Stimulated activated CD8-positive, alpha-beta memory T cell treated with anti-CD3 and anti-CD28 coated beads, Interleukin-15, amount 100 ng/mL, for 48 hours (primary cell): ENCODE results near the gene TRPM3.

Experiments
- DNase-seq, 2 donors: peaks; one replicate each; pipeline ENCODE4 v3.0.0-alpha.2; 2020; ENCODE audit warnings: low read depth in 2 of 2

TRPM3 gene

DNA sequence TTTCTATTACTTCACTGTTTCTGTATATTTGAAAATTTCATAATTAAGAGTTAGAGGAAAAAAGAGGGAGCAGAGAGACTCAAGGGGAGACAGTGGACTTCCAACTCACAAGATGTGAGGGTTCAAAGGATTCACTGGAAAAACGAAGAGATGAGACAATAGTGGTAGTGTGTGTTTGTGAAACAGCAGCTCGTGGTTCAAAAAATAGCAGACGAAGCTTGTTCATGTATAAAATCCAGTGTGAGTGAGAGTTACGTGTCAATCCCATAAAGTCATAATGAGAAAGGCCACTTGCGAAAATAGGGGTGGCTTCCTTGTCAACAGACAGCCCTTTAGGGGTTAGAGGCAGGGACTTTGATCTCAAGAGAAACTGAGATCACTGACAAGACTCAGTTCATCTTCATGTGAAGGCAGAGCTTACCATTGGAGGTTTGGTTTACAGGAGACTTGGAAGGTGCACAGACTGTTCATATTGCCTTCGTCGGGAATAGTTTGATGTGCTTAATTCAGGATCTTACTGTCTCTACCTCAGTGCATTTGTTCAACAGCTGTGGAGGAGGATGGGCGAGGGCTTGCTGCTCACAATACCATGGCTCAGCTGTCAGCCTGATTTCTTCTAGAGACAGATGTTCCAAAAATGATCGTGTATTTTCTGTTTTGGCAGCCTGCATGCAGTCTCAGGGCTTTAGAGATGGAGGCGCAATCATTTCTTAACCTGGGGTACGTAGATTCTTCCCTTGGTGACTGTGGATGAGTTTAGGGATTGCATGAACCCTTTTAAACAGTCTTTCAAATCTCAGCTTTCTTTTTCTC is 601.3 kb downstream of the TRPM3 start:
- no peak for DNase-seq

DNA sequence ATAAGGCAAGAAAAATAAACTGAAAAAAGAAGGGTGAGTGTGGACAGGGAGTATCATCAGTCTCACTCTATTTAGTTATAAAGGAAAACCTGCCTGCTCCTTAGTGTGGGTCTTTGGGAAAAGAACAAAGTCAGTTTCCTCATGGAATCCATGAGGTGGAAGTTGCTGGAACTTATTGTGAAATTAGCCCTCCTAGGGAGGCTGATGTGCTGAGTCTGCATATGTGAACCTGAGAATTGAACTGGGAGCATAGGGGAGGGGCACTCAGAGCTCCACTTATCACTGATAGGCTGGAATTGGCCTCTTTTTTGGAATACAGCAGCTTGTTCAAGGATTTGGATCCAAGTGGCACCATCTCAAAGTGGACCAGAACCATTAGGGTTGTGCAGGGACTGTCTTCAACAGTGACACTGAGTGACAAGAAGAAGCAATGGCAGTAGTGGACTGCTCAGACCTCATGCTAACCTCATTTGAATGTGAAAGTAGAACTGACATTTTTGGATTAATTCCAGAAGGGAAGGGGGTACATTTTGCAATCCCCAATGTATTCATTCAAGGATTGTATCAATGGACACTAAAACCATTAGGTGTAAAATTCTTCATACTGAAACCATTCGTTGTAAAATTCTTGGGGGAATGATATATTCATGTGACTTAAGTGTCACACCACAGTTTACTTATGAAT is 603.4 kb downstream of the TRPM3 start:
- DNase-seq, result no peak

DNA sequence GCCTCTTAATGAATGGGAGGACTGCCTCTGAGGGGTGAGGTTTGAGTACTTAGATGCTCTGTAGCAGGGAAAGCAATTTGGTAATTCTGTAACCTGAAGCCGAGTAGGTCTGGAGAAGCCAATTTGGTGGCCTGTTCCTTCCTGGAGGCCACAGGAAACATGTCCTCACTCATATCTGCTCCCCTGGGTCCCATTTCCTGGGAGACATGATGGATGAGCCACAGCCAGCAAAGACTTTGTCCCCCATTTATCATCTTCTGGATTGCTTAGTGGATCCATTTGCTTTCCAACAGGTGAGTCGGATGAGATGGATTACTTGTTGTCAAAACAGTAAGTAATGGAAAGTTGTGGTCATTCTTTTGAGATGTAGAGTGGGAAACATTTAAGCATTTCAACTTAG is 607.1 kb downstream of the TRPM3 start:
- DNase-seq, result no peak

DNA sequence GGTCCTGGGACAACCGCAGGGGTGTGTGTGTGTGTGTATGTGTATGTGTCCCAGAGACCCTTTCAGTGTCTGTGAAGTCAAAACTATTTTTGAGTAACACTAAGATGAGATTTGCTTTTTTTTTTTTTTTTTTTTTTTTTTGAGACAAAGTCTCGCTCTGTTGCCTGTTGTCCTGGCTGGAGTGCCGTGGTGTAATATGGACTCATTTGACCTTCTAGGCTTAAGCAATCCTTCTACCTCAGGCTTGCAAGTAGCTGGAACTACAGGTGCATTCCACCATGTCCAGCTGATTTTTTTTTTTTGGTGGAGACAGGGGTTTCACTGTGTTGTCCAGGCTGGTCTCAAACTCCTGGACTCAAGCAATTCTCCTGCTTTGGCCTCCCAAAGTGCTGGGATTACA is 609.6 kb downstream of the TRPM3 start:
- DNase-seq, result no peak

DNA sequence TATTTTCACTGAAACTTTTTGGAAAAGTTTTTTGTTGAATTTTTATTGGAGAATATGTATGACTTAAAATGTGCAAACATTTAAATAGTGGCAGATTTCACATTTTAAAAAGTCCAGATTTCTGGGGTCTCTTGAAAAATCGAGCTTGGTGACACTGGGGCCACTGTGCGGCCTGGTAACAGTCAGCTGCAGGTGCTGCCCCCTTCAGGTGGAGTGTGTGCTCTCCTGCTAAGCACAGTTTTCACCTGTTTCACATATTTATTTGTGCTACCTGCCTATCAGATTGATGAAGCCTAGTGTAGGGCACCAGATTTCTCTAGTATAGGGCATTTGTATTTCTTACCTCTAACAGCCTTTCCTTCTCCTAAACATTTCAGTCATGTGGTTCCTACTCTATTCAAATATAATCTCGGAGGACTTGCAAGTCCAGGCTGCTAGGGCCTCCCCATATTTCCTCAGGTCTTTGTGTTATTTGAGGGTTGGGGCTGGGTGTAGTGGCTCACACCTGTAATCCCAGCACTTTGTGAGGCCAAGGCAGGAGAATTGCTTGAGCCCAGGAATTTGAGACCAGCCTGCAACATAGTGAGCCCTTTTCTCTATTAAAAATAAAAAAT is 611.2 kb downstream of the TRPM3 start:
- DNase-seq, result no peak

DNA sequence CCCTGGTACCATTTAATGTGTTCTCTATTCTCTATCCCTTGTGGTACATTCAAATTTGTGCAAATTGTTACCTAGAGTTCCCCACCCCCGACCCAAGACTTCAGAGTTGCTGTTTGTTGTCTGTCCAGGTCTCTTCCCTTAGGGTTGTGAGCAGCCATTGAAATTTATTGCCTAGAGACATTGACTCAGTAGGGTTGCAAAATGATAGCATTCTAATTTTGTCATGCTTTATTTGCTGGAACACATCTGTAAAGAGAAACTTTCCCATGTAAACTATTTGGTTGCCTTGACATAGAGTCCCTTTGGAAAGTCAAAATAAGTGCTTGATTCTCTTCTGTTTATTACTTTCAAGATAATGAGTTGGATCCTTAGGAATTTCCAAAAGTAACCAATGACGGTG is 615.3 kb downstream of the TRPM3 start:
- no peak for DNase-seq

DNA sequence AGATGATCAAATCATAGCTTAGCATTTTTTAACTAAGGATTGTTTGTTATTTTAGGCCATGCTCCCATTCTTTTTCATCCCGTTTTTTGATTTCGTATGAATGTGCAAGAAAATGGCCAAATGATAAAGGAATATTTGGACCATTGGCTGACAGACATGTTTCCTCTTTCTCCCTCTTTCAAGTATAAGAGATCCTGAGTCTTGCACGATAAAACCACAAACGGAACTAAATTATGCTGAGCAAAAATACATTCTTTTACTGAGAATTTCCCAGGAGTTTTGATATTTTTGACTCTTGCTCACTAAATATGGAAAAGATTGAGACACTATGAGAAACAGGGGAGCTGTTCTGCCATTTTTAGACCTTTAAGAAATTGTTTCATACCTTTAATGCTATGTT is 616.6 kb downstream of the TRPM3 start:
- DNase-seq, result no peak

DNA sequence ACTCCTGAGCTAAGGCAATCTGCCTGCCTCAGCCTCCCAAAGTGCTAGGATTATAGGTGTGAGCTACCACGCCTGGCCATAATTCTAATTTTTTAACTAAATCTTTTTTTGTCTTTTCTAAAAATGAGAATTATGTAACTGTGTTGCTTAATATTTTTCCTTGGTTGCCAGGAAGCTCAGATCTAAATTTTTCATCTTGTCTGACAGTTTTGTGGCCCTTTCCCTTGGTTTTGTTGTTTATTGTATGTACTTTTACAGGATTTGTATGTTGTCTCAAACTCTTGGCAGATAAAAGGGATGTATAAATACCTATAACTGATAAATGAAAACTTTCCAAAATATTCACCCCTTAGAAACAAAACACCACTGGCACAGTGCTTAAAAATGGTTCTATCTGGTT is 618.7 kb downstream of the TRPM3 start:
- no peak for DNase-seq

DNA sequence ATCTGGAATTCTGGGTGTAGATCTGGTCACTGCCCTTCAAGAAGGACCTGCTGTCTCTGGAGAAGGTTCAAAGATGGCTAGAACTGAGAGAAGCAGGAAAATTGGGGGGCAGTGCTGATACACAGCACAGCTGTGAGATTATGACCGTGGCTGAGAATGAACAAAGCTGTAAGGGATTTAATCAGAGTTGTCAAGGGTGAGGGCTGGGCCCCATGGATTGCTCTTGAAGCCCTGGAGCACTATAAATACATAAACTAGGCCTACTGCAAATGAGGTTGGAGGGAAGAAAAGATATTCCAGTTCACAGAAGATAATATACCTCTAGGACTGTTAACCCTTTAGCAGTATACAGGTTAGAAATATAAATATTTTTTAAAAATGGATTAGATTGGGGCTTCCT is 620.6 kb downstream of the TRPM3 start:
- no peak for DNase-seq

DNA sequence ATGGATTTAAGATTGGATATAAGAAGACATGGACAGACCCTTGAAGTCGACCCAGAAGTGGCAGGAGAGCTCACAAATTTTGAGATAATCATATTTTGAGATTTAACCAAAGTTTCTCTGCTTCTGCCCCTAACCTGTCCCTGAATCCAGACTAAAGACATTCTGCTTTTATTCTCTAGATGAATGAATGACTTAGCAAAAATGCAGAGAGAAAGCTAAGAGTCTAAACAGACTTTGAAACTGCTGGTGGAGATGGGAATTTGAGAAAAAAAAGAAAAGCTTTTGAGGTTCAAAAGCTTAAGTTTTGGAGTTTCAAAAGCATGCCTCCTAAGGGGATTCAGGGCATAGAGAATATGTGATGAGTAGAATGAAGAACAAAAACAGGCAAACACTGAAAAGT is 621.8 kb downstream of the TRPM3 start:
- DNase-seq, result no peak

DNA sequence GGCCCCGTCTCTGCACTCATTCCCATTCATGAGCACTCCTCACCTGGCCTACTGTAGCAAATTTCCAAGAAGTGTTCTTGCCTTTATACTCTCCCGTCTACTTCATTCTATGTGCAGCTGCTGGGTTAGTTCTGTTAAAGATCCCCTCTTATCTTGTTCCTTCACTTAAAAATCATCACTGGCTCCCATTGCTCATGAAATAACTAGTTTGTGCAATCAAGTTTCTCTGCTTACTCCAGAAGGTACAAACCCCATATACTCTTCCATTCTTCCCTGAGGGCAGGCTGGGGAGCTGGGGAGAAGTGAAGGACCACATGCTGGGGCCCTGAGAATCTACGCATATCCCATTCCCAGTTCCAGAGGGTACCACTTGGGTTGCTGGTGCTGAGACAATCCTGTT is 622.6 kb downstream of the TRPM3 start:
- DNase-seq, result no peak

DNA sequence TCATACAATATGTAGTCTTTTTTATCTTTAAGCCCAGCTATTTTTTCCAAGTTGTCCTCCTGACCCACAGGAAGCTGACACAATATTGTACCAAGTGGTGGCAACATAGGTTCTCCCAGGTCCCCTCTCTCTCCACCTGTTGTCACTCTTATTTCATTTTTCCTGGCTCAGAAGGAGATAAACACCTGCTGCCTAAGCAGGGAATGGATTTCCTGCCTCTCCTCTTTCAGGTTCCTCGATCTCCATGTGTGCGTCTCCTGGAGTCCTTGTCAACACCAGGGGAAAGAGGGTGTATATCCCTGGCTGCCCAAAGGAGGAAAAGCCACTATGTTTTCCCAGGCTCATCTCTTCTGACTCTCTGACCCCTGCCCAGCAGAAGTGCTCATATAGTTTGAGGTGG is 625.2 kb downstream of the TRPM3 start:
- DNase-seq, result no peak

DNA sequence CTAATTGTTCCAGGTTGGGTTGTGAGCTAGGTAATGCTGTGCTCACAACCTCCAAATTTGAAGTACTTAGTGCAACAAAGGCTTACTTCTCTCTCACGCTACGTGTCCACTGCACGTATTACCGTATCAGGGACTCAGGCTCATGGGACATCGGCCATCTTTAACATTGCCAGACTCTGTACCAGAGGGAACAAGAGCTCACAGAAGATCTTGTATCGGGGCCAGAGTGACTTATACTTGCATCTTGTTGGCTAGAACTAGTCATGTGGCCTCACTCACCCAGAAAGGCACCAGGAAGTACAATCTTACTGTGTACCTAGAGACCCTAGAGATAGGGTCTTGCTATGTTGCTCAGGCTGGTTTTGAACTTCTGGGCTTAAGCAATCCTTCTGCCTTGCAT is 625.9 kb downstream of the TRPM3 start:
- no peak for DNase-seq

DNA sequence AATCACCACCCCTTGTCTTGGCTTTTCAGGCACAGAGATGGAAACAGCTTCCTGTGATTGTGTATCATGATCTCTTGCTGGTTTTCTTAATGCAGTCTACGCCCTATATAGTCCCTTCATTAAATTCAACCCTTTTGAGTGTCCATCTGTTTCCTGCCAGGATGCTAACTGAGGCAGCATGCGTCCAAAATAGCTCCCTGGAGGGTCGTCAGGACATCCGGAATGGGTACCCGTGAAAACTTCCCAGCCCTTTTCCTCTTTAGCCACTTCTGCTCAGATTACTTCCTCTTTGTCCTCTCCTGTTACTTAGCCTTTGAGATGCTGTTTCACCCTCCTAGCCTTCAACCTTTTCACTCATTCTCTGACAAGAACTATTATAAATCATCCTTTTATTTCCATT is 627.2 kb downstream of the TRPM3 start:
- no peak for DNase-seq

DNA sequence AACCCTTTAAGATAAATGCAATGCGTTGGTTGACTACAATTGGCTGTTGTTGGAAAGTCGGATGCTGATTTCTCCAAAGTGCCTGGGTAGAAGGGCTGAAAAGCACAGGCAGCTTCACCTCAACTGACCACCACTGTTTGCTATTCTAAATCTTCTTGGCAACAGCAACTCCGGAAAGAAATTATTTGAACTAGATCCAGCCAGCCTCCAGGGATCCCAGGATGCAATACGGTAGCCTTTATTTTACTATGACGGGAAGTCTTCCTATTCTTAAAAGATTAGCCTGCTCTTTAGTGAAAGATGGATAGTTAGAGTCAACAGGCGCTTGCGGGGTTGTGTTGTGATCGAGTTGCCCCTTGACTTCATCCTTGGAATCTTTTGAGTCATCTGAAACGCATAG is 628.4 kb downstream of the TRPM3 start:
- DNase-seq, result no peak

DNA sequence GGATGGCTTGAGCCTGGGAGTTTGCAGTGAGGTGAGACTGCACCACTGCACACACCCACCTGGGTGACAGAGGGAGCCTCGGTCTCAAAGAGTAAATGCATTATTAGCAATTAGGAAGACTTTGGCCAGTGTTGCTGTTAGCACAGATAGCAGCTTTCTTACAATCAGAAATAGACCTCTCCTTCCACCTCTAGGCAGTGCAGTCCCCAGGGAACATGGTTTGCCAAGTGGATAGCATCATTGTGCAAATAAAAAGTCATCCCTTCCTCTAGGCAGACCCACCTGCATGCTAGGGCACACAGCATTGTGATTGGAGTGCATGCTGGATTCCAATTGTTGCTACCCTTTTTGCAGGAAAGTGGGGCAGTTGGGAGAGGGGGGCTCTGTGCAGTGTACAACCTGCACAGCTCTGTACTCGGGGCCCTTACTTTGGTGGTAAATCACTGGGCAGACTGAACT is 629.1 kb downstream of the TRPM3 start:
- no peak for DNase-seq

DNA sequence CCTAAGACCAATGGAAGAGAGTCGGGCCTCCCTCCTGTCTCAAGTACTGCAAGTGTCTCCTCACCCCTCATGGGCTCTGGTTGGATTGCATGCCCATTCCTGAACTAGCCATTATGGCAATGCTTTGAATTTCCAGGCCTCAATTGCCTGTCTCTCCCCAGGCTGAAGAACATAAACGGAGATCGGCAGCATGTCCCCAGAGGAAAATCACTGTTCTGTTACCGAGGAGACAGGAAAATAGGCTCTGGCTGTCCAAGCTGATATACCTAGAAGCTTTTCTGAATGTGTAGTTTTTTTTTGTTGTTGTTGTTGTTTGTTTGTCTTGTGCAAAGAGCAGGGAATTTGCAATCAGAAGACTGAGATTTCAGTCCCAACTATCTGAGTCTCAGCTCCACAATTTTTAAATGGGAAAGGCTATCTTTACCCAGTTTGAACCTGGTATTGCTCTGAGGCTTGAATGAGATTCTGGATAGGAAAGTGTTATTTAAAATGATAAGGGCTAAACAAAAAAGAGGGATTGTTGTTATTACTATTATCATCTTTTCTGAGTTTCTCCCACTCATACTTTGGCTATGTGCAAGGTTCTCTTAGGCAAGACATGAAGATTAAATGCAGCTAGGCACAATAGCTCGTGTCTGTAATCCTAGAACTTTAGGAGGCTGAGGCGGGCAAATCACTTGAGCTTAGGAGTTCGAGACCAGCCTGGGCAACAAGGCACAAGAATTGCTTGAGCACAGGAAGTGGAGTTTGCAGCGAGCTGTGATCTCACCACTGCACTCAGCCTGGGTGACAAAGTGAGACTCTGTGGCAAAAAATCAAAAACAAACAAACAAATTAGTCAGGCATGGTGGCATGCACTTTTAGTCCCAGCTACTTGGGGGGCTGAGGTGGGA is 629.7 kb downstream of the TRPM3 start:
- no peak for DNase-seq

DNA sequence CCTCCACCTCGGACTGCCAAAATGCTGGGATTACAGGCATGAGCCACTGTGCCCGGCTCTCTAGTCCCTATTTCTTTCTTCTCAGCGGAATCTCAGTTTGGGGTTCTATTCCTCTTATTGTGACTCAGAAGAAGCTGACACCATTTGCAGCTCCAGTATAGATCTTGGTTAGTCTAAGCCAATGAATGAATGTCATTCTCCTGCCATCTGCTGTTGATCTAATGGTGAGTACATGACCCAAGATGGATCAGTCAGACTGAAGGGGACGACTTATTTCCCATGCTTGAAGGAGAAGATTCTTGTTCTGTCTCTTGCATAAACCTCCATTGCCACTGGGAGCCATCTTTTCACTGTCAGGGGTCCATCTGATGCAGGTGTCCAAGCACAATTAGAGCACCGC is 630.9 kb downstream of the TRPM3 start:
- no peak for DNase-seq

DNA sequence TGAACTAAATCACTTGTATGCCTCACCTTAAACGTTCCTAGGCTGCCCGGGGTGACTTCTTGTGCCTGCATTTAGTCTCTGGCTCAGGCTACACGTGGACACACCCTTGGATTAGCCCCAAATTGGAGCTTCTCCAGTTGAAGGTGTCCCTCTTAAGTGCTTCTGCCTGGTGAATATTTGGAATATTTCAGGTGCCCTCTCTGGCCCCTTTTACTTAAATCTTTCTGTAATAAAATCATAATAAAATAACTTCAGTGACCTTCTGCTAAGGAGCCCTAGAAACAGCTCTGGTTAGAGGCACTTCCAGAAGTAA is 632.7 kb downstream of the TRPM3 start:
- no peak for DNase-seq

DNA sequence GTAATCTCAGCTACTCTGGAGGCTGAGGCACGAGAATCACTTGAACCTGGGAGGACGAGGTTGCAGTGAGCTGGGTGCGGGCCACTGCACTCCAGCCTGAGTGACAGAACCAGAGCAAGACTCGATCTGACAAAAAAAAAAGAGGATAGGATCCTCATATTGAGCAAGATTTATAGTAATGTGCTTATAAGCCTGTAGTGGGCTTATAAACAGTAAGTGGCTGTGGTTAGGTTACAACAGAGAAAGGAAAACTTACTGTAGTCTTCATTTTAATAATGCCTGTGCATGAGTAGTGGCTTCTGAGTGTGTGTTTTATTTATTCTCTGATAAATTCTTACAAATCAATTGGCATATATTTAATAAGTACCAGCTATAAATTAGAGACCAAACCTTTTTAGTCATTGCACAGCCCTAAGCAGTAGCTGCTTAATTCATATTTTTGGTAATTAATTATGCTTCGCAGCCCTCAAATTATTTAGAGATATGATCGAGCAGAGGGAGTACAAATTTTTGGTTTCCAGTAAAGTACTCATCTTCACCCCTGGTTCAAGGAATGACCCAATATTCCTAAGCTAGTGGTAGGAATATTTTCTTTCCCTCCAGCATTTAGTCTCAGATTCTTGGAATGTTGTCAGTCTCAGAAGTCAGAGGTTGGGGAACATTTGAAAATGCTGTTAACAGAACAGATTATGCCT is 633.2 kb downstream of the TRPM3 start:
- no peak for DNase-seq

DNA sequence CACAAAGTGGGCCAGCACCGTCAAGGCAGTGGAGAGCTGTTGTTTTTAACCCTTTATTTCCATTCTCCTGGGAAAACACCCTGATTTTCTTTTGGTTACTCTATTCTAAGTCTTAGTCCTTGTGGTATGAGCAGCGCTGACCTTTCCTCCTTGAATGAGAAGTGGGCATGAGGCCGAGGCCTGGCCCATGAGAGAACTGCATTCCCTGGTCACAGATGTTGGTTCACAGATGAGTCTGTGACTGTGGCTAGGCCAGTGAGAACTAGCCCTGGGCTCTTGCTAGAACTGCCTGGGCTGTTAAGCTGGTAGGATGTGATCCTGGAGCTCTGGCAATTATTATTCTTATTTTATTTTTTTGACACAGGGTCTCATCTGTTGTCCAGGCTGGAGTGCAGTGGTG is 635.3 kb downstream of the TRPM3 start:
- DNase-seq, result no peak
